ENCODE measurements around the gene TSTD2. TPM values are rescaled to one million over a fixed set of nuclear protein-coding genes. Genes with fewer than 3 reads are reported as not detected.
A peak's percentile ranks its signal among the peaks of the same experiment; 100 is the strongest.

TSTD2 gene
- polyA plus RNA-seq, 3 donors: 30.3 to 43.0 (median 32.2) TPM

DNA sequence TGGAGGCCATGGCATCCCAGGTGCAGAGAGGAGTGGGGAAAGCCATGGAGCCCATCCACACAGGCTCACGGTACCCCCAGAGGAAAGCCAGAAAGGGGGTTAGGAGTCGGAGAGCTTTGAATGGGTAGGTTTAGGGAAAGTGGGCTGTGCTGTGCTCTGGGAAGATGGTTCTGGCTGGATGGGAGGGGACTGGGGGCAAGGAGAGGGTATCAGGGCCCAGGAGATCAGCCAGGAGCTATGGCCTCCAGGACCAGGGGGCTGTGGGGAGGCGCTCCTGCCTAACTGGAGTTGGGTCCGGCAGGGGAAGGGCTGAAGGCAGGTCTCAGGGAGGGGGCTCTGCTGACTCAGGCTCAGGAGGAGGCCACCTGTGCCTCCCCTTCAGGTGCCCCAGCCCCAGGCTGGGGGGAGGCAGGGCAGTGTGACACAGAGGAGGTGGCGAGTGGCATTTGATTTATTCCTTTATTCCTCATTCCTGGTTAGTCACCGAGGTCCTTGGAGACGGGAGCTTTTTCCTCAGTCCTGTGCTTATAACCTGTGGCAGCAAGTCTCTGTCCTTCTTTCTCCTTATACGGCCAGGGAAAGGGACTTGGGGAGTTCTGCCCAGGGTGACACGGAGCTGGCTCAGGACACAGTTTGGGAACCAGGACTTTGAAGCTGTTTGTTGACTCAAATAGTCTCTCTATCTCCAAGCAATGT lies 60.8 kb downstream of the TSTD2 start:
- DNase-seq (ENCODE audit: extremely low read depth in 1 of 11, low read depth in 9 of 11, low spot score in 4 of 11): no peak

DNA sequence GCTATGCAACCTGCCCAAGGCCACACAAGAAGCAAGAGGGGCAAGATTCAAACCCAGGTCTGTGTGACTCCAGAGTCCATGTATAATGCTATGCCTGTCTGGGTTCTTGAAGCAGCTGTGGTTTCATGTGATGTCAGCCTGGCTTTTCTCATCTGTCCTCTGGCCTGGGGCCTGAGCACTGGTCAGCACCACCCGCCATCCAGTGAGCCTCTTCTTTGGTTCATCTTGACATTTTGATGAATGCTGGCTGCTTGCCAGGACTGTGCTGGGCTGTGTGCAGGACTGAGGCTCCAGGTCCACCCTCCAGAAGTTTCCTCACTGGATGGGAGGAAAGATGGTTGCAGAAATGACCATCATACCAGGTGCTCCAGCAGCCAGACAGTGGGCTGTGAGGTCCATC lies 61.5 kb downstream of the TSTD2 start:
- peak in 4 of 11 donors; percentile 3 to 18 (median 10) for DNase-seq (ENCODE audit: extremely low read depth in 1 of 11, low read depth in 9 of 11, low spot score in 4 of 11)

DNA sequence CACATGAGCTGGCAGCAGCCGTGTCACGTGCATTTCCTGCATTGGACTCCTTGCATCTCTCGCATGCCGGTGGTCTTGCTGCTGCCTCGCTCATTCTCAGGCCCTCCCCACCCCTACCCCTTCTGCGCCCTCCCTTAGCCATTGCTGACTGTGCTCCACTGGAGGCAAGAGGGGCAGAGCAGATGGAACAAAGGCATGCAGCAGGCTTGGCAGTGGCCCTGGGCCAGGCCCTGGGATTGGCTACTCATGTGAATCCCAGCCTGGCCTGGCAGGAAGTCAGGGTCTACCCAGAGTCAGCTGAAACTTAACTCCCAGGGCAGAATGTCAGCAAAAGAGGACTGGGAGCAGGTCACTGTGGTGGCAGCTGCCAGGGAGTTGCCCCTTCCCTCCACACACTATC lies 62.3 kb downstream of the TSTD2 start:
- no peak for DNase-seq (ENCODE audit: extremely low read depth in 1 of 11, low read depth in 9 of 11, low spot score in 4 of 11)

GRCh38 chr9:97568461-97569275 lies 64.5 kb downstream of the TSTD2 start:
- no peak for DNase-seq (ENCODE audit: extremely low read depth in 1 of 11, low read depth in 9 of 11, low spot score in 4 of 11)

- no peak for DNase-seq (ENCODE audit: extremely low read depth in 1 of 11, low read depth in 9 of 11, low spot score in 4 of 11)
Measured at GRCh38 chr9:97567894-97568202, 65.3 kb downstream of the TSTD2 start.

GRCh38 chr9:97567182-97567893 lies 65.8 kb downstream of the TSTD2 start:
- DNase-seq (ENCODE audit: extremely low read depth in 1 of 11, low read depth in 9 of 11, low spot score in 4 of 11): no peak

- DNase-seq (ENCODE audit: extremely low read depth in 1 of 11, low read depth in 9 of 11, low spot score in 4 of 11): no peak
Measured at GRCh38 chr9:97565262-97565661, 67.9 kb downstream of the TSTD2 start.

DNA sequence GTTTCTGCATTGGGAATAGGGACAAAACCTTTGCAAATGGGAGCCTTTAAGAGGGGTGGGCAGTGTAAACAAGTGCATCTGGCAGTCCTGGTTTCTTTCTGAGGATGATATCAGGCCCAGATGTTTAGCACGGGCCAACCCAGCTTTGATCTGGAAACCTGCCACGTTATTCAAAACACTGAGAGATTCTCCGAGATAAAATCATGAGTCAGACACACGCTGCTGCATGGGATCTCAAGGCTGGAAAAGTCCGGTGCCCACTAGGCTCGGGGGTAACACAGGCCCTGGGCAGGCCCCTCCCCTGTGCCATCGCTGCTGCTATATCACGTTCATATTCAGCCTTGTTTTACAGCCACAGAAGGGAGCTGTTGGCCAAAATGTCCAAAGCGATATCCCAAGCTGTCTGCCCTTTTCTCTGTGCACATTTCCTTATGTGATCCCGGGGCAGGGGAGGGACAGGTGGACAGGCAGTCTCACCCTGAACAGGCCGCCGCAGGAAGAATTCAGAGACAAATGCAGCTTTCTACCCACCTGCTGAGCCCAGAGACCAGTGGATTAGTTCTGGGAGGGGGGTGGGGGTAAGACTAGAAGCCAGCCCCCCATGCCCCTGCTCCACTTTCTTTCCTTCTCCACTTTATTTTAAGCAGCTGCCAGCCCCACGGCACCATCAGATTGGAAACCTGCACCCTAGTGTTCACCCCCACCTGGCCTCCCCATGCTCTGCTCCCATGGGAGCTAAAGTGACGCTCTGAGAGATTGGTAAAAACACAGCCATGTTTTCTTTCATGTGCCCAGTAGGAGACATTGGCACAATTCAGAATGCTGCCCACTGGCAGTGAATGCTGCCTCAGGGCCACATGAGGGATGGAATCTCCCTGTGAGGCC lies 68.6 kb downstream of the TSTD2 start:
- peak in 1 of 11 donors; percentile 36 for DNase-seq (ENCODE audit: extremely low read depth in 1 of 11, low read depth in 9 of 11, low spot score in 4 of 11)

DNA sequence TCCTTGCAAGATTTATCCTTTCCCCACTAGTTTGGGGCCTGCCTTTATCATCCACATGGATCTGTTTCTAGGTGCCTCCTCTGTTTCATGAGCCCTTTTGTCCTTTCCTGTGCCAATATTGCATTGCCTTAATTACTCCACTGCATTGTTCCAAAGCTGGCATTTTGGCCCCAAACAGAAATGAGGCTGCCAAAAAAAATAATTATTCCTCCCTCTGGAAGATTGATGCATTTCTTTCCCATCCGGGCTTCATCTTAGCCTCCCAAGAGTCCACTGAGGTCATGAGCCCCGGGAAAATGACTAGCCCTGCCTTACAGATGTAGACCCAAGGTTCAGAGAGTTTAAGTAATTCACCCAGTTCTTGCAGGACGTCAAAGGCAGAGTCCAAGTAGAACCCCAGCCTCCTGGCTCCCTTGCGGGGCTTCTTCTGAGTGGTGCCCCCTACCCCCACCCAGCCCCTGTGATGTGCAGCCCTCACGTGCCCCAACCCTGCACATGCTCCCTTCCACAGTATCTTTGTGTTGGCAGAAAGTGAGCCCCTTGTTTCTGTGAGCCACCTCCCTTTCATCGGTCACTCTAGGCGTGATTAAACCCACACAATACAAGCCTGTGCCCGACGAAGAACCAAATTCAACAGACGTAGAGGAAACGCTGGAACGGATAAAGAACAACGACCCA lies 69.6 kb downstream of the TSTD2 start:
- DNase-seq (ENCODE audit: extremely low read depth in 1 of 11, low read depth in 9 of 11, low spot score in 4 of 11): no peak

- DNase-seq (ENCODE audit: extremely low read depth in 1 of 11, low read depth in 9 of 11, low spot score in 4 of 11): no peak
Measured at GRCh38 chr9:97562542-97562941, 70.6 kb downstream of the TSTD2 start.

GRCh38 chr9:97561501-97561900 lies 71.7 kb downstream of the TSTD2 start:
- no peak for DNase-seq (ENCODE audit: extremely low read depth in 1 of 11, low read depth in 9 of 11, low spot score in 4 of 11)

GRCh38 chr9:97560851-97561250 lies 72.3 kb downstream of the TSTD2 start:
- DNase-seq (ENCODE audit: extremely low read depth in 1 of 11, low read depth in 9 of 11, low spot score in 4 of 11): no peak

GRCh38 chr9:97560154-97560553 lies 73.0 kb downstream of the TSTD2 start:
- DNase-seq (ENCODE audit: extremely low read depth in 1 of 11, low read depth in 9 of 11, low spot score in 4 of 11): no peak

DNA sequence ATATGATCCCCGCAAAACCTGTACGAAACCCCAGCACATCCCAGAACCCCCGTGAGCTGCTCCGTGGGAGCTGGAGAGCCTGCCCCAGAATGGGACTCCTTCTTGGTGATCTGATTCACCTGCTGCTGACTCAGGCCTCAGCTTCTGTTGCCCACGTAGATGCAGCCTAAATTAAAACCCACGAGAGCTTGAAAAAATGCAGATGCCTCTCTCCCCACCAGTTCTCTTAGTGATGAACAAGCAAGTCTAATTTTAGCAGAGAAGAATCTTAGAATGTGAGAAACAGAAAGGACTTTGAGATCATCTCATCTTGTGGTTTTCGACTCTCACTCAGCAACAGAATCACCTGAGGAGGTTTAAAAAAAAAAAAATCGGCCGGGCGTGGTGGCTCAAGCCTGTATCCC lies 74.1 kb downstream of the TSTD2 start:
- no peak for DNase-seq (ENCODE audit: extremely low read depth in 1 of 11, low read depth in 9 of 11, low spot score in 4 of 11)

DNA sequence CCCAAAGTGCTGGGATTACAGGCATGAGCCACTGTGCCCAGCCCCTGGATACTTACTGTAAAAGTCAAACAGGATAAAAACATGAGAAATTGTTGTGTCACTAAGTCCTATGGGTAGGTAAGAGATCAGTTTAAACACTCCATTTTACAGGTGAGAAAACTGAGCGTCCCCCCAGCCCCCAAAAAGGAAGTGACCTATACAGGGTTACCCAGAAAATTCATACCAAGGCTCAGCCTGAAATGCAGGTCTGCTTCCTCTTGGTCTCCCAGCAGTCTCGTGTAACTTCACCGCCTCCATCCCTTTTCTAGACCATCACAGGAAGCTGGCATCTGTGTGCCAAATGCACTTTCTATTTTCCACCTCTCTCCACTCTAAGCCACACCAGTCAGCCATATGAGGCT lies 74.5 kb downstream of the TSTD2 start:
- no peak for DNase-seq (ENCODE audit: extremely low read depth in 1 of 11, low read depth in 9 of 11, low spot score in 4 of 11)

DNA sequence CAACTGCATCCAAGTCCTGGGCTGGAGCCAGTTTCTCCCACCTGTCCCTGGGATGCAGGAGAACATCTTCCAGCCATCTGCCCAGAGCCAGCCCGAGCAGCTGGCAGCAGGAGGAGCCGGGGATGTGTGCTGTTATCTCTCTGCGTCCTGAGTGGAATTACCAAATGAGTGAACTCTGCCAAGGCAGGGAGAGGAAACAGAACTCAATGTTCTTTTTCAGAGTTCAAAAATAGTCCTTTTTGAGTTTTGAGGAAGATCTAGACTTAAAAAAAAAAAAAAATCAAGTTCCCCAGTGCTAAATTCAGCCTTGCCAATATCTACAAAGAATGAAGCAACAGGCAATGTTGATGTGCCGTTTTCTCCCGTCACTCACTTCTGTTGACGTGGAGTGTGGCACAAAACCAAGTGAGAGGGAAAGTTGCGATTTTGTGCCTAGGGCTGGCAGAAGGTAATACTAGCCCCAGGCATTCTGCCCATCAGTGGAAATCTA lies 75.5 kb downstream of the TSTD2 start:
- DNase-seq (ENCODE audit: extremely low read depth in 1 of 11, low read depth in 9 of 11, low spot score in 4 of 11): no peak

- DNase-seq (ENCODE audit: extremely low read depth in 1 of 11, low read depth in 9 of 11, low spot score in 4 of 11): no peak
Measured at GRCh38 chr9:97556721-97557605, 76.2 kb downstream of the TSTD2 start.

Measured in renal cortex interstitium (tissue), 11 donors.